ENCODE measurements around the gene HHAT.

DNA sequence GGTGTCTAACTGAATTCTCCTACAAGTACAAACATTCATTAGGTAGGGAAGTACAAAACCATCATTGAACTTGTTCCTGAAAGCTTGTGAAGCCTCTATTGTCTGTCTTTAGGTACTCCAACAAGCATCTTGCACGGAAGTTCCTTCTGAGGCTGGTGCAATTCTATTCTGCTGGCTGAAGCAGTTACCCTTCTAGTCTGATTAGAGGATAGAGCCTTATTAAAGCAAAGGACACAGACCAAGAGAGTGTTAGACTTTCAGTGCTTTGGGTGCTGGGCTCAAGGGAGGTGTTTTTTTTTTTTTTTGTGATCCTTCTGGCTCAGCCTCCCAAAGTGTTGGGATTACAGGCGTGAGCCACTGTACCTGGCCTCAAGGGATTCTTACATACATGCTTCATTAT is 43.8 kb downstream of the HHAT start:
- TF ChIP-seq, protein P1, sequence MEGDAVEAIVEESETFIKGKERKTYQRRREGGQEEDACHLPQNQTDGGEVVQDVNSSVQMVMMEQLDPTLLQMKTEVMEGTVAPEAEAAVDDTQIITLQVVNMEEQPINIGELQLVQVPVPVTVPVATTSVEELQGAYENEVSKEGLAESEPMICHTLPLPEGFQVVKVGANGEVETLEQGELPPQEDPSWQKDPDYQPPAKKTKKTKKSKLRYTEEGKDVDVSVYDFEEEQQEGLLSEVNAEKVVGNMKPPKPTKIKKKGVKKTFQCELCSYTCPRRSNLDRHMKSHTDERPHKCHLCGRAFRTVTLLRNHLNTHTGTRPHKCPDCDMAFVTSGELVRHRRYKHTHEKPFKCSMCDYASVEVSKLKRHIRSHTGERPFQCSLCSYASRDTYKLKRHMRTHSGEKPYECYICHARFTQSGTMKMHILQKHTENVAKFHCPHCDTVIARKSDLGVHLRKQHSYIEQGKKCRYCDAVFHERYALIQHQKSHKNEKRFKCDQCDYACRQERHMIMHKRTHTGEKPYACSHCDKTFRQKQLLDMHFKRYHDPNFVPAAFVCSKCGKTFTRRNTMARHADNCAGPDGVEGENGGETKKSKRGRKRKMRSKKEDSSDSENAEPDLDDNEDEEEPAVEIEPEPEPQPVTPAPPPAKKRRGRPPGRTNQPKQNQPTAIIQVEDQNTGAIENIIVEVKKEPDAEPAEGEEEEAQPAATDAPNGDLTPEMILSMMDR (IDR thresholded peaks at IDR 0.05): no peak
- TF ChIP-seq EP300 (IDR thresholded peaks at IDR 0.05): no peak

All from stomach (tissue), 4 donors.